ENCODE results near the gene GOLGA6B. TPM values are rescaled to one million over a fixed set of nuclear protein-coding genes. Genes with fewer than 3 reads are reported as not detected.
"Not testable (repeated sequence)": the region's sequence is repeated elsewhere in the genome, so short reads cannot be mapped to it uniquely, and the experiment has no call there.

The GOLGA6B gene
- total RNA-seq, 1 donor, result not detected

DNA sequence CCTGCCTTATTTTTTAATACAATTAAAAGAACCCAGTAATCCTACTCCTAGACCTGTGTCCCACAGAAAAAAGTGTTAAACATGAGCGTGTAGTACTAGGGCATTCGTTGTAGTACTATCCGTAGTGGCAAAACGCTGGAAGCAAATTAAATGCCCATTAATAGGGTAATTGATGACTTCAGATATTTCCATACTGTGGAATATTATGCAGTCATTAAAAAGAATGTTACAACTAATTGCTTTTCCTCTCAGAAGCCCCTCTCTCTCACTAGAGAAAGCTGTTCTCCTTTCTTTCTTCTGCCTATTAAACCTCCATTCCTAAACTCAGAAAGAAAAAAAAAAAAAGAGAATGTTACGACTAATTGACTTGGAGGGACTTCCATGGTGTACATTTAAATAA, 34.2 kb downstream of the GOLGA6B start:
- Histone ChIP-seq H3K9me3 (ENCODE audit: low read depth, low read length) (no peaks in the 10 kb centered on the region), H3K27me3 (ENCODE audit: insufficient read depth, low read length) (no peaks in the 10 kb centered on the region), H3K4me3 (ENCODE audit: low read length) (no peak overlapping the region), H3K4me1 (ENCODE audit: insufficient read depth, low read length) (peaks cover 16% of the 10 kb centered on the region)

DNA sequence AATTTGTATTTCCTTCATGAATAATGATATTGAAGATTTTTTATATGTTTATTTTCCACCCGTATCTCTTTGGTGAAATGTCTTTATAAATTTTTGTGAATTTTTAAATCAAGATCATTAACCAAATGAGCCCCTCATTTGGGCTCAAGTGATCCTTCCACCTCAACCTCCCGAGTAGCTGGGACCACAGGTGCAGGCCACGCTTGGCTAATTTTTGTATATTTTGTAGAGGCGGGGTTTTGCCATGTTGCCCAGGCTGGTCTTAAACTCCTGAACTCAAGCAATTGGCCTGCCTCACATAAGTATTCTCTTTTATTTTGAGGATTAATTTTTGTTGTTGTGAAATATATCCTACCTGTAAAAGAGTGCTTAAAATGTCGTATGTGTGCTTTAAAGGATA, 36.4 kb downstream of the GOLGA6B start:
- Histone ChIP-seq H3K4me3 (ENCODE audit: low read length) (no peak overlapping the region), H3K9me3 (ENCODE audit: low read depth, low read length) (no peaks in the 10 kb centered on the region), H3K27me3 (ENCODE audit: insufficient read depth, low read length) (no peaks in the 10 kb centered on the region), H3K4me1 (ENCODE audit: insufficient read depth, low read length) (peaks cover 7% of the 10 kb centered on the region)

DNA sequence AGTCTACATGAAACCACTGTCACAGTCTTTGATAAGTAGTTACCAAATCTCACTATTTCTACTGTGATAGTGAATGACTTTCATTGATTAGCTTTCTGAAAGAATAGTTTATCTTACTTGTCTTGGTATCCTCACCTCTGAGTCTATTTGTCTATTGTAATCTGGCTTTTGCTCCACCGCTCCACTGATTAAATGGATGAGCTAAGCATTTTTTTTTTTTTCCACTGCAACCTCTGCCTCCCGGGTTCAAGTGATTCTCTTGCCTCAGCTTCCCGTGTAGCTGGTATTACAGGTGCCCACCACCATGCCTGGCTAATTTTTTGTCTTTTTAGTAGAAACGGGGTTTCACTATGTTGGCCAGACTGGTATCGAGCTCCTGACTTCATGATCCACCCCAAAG, 44.4 kb downstream of the GOLGA6B start:
- H3K4me1 ChIP-seq (ENCODE audit: insufficient read depth, low read length), result no peaks in the 10 kb centered on the region
- no peaks in the 10 kb centered on the region for H3K27me3 ChIP-seq (ENCODE audit: insufficient read depth, low read length)
- no peaks in the 10 kb centered on the region for H3K9me3 ChIP-seq (ENCODE audit: low read depth, low read length)
- no peak overlapping the region for H3K4me3 ChIP-seq (ENCODE audit: low read length)

DNA sequence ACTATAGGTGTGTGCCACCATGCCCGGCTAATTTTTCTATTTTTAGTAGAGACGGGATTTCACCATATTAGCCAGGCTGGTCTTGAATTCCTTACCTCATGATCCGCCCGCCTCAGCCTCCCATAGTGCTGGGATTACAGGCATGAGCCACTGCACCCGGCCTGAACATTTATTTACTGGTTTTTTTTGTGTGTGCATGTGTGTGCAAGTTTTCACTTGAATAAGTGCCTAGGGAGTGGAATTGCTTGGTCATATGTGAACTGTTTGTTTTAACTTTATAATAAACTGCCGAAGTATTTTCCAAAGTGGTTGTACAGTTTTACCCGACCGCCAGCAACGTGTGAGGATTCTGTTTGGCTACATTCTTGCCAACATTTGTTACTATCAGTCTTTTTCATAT, 45.6 kb downstream of the GOLGA6B start:
- Histone ChIP-seq H3K9me3 (ENCODE audit: low read depth, low read length) (no peaks in the 10 kb centered on the region), H3K4me1 (ENCODE audit: insufficient read depth, low read length) (no peaks in the 10 kb centered on the region), H3K4me3 (ENCODE audit: low read length) (no peak overlapping the region), H3K27me3 (ENCODE audit: insufficient read depth, low read length) (no peaks in the 10 kb centered on the region)

DNA sequence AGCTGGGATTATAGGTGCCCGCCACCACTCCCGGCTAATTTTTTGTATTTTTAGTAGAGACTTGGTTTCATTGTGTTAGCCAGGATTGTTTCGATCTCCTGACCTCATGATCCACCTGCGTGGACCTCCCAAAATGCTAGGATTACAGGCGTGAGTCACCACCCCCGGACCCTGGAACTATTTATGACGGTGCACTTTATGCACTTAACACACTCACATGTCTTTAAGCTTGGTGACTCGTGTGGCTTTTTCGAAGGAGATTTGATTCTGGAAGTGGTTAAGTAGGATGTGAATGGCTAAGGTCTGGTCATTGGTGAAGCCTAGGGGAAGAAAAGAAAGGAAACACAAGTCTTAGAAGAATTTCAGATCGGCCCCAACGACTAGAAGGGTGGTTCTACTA, 51.8 kb downstream of the GOLGA6B start:
- Histone ChIP-seq H3K4me1 (ENCODE audit: insufficient read depth, low read length) (no peaks in the 10 kb centered on the region), H3K9me3 (ENCODE audit: low read depth, low read length) (no peaks in the 10 kb centered on the region), H3K27me3 (ENCODE audit: insufficient read depth, low read length) (no peaks in the 10 kb centered on the region), H3K4me3 (ENCODE audit: low read length) (no peak overlapping the region)

DNA sequence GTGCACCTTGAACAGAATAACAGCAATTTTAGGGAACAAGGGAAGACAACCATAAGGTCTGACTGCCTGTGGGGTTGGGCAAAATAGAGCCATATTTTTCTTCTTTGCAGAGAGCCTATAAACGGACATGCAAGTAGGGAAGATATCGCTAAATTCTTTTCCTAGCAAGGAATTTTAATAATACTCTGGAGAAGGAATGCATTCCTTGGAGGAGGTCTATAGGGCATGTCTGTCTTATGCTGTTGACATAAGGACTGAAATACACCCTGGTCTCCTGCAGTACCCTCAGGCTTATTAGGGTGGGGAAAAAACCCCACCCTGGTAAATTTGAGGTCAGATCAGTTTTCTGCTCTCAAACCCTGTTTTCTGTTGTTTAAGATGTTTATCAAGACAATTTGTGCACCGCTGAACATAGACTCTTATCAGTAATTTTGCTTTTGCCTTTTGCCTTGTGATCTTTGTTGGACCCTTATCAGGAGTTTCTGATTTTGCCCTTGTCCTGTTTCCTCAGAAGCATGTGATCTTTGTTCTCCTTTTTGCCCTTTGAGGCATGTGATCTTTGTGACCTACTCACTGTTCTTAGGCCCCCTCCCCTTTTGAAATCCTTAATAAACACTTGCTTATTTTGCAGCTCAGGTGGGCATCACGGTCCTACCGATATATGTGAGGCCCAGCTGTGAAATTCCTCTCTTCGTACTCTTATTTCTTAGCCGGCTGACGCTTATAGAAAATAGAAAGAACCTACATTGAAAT, 54.2 kb downstream of the GOLGA6B start:
- H3K4me1 ChIP-seq (ENCODE audit: insufficient read depth, low read length); H3K9me3 ChIP-seq (ENCODE audit: low read depth, low read length); H3K4me3 ChIP-seq (ENCODE audit: low read length); H3K27me3 ChIP-seq (ENCODE audit: insufficient read depth, low read length): not testable (repeated sequence)

Other genes starting within 250 kb of the GOLGA6B start
- 106 TPM for gene ARIH1, start 180.4 kb upstream of the GOLGA6B start, total RNA-seq
- 0.63 TPM for gene HIGD2B, start 31.5 kb downstream of the GOLGA6B start, total RNA-seq
- 6.4 TPM for gene BBS4, start 31.5 kb downstream of the GOLGA6B start, total RNA-seq
- 110 TPM for gene ADPGK, start 129.1 kb downstream of the GOLGA6B start, total RNA-seq

Measured in mononuclear cell (primary cell).